Putamen (tissue), 1 donor: ENCODE results near the gene FGFBP3.

ENCODE experiments used
- DNase-seq: peaks from one replicate; pipeline ENCODE4 v3.0.0-alpha.2; 2016; ENCODE audit warnings: low spot score

The FGFBP3 gene

GRCh38 chr10:91856637-91857036 lies 52.6 kb downstream of the FGFBP3 start:
- no peak for DNase-seq
